ENCODE measurements around the gene PROSER2. TPM values are rescaled to one million over a fixed set of nuclear protein-coding genes. Genes with fewer than 3 reads are reported as not detected.
A peak's percentile ranks its signal among the peaks of the same experiment; 100 is the strongest.

PROSER2 gene
- total and polyA plus RNA-seq, 2 donors from 2014 or later, result 8.1 to 48.2 TPM

DNA sequence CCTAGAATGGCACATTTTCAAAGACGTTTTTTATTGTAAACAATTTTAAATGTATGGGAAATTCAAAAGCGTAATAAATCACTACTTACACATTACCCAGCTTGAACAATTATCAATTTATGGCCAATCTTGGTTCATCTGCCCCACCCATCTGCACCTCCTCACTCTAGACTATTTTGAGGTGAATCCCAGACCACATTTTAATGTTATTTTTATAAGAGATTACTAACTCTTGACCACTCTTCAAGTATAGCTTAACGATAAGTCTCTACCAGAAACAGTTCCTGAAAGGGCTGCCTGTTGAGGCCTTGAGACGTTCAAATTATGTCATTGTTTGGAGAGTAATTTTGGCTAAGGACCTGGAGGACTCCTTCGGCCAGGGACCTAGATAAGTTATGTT lies 47.7 kb upstream of the PROSER2 start:
- FAIRE-seq, result no peak
- Histone ChIP-seq H3K9me3 (ENCODE audit: control insufficient read depth in 2 of 3, insufficient read depth in 1 of 3, low read length in 3 of 3) (no peaks in the 10 kb centered on the region), H3K9ac (ENCODE audit: low read length in 3 of 3) (no peak overlapping the region), H3K4me1 (ENCODE audit: control insufficient read depth in 2 of 3, insufficient read depth in 2 of 3, low read depth in 1 of 3, low read length in 3 of 3) (no peaks in the 10 kb centered on the region), H3K4me3 (ENCODE audit: low read length in 3 of 3) (no peak overlapping the region), H3K36me3 (ENCODE audit: control insufficient read depth in 2 of 3, insufficient read depth in 3 of 3, low read length in 3 of 3) (no peaks in the 10 kb centered on the region), H3K27ac (ENCODE audit: low read depth in 2 of 2, low read length in 2 of 2) (no peak overlapping the region), H3K27me3 (ENCODE audit: control insufficient read depth, insufficient read depth, low read length) (no peaks in the 10 kb centered on the region)
- intact Hi-C loops (cut with DNase I), result no loop called here
- TF ChIP-seq, protein P1, sequence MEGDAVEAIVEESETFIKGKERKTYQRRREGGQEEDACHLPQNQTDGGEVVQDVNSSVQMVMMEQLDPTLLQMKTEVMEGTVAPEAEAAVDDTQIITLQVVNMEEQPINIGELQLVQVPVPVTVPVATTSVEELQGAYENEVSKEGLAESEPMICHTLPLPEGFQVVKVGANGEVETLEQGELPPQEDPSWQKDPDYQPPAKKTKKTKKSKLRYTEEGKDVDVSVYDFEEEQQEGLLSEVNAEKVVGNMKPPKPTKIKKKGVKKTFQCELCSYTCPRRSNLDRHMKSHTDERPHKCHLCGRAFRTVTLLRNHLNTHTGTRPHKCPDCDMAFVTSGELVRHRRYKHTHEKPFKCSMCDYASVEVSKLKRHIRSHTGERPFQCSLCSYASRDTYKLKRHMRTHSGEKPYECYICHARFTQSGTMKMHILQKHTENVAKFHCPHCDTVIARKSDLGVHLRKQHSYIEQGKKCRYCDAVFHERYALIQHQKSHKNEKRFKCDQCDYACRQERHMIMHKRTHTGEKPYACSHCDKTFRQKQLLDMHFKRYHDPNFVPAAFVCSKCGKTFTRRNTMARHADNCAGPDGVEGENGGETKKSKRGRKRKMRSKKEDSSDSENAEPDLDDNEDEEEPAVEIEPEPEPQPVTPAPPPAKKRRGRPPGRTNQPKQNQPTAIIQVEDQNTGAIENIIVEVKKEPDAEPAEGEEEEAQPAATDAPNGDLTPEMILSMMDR (IDR thresholded peaks at IDR 0.05; ENCODE audit: borderline replicate concordance, extremely low read depth, insufficient read depth), result no peak
- no peak for DNase-seq

DNA sequence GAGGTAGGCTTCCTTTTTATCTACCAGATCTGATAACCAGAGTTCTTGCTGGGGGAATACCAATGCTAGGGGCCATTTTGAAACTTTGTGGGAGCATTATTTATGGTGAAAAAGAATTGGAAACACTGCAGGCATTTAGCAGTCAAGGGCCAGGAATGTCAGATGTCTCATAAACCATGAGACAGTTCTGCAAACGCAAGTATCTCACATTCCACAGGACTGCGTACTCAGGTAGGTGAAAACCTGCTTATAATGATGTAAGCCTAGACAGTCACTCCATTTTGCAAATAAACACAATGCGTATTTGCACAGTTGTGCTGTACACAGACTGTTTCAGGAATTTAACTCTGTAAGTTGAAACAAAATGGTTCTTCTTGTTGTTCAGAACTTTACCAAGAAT lies 47.1 kb upstream of the PROSER2 start:
- TF ChIP-seq, protein P1 (IDR thresholded peaks at IDR 0.05; ENCODE audit: borderline replicate concordance, extremely low read depth, insufficient read depth), result no peak
- Histone ChIP-seq H3K27me3 (ENCODE audit: control insufficient read depth, insufficient read depth, low read length) (no peaks in the 10 kb centered on the region), H3K27ac (ENCODE audit: low read depth in 2 of 2, low read length in 2 of 2) (no peak overlapping the region), H3K4me1 (ENCODE audit: control insufficient read depth in 2 of 3, insufficient read depth in 2 of 3, low read depth in 1 of 3, low read length in 3 of 3) (no peaks in the 10 kb centered on the region), H3K4me3 (ENCODE audit: low read length in 3 of 3) (no peak overlapping the region), H3K9ac (ENCODE audit: low read length in 3 of 3) (no peak overlapping the region), H3K36me3 (ENCODE audit: control insufficient read depth in 2 of 3, insufficient read depth in 3 of 3, low read length in 3 of 3) (no peaks in the 10 kb centered on the region), H3K9me3 (ENCODE audit: control insufficient read depth in 2 of 3, insufficient read depth in 1 of 3, low read length in 3 of 3) (no peaks in the 10 kb centered on the region)
- intact Hi-C loops (cut with DNase I), result no loop called here
- peak in 1 of 5 donors; percentile 37 for DNase-seq
- FAIRE-seq, result no peak

DNA sequence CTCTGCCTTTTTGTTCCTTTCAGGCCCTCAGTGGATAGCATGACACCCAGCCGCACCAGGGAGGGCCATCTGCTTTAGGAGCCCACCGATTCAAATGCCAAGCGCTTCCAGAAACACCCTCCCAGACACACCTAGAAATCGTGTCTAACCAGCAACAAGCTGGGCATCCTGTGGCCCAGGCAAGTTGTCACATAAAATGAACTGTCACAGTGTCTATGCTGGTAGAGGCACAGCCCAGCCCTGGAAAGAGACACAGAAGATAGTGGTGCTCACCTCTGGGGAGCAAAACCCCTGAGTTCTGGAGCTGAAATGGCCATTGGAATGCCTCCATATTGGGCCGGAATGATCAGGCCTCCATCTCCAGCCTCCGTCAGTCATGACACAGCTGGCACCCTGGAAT lies 42.0 kb upstream of the PROSER2 start:
- Histone ChIP-seq H3K27ac (ENCODE audit: low read depth in 2 of 2, low read length in 2 of 2) (no peak overlapping the region), H3K9ac (ENCODE audit: low read length in 3 of 3) (no peak overlapping the region), H3K27me3 (ENCODE audit: control insufficient read depth, insufficient read depth, low read length) (no peaks in the 10 kb centered on the region), H3K4me1 (ENCODE audit: control insufficient read depth in 2 of 3, insufficient read depth in 2 of 3, low read depth in 1 of 3, low read length in 3 of 3) (no peaks in the 10 kb centered on the region), H3K36me3 (ENCODE audit: control insufficient read depth in 2 of 3, insufficient read depth in 3 of 3, low read length in 3 of 3) (no peaks in the 10 kb centered on the region), H3K4me3 (ENCODE audit: low read length in 3 of 3) (no peak overlapping the region), H3K9me3 (ENCODE audit: control insufficient read depth in 2 of 3, insufficient read depth in 1 of 3, low read length in 3 of 3) (no peaks in the 10 kb centered on the region)
- FAIRE-seq (no peak), DNase-seq (no peak)
- intact Hi-C loops (cut with DNase I), result loop anchor here (5.0 kb wide), 1 partner anchor 206 kb away; no protein-coding TSS in a partner anchor
- TF ChIP-seq, protein P1 (IDR thresholded peaks at IDR 0.05; ENCODE audit: borderline replicate concordance, extremely low read depth, insufficient read depth), result no peak

Data from kidney (tissue), 14 donors.